ENCODE data around the gene DNAAF9. TPM values are rescaled to one million over a fixed set of nuclear protein-coding genes. Genes with fewer than 3 reads are reported as not detected.

DNAAF9 gene
- total RNA-seq: 8.4 and 11.6 TPM in 2 replicates

DNA sequence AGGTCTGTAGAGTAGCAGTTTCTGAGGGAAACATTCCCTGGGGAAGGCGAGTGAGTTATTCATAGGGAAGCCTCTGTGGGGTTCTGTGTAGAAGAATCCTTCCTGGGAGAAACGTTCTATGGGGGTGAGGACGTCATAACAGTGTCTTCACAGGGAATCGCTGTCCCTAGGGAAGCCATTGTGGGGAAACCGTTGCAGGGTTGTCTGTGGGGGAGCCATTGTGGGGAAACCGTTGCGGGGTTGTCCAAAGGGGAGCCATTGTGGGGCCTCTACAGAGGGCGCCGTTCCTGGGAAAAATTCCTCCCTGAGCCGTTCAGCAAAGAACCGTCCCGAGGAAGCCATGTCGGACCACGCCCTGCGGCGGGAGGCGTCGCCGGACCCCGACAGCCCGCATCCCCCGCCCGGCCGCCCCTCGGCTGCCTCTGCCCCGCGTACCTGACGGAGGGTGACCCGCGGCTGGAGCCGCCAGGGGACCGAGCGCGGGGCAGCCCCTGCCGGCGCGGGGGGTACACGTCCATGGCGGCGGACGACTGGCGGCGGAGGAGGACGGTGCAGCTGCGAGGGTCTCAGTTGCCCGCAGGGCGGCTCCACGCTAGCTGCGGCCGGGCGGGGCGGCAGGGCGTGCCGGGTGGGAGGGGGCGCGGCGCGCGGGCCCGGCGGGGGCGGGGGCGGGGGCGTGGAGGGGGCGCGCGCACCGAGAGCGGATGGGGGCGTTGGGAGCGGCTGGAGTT is at the start of gene DNAAF9:
Gene DNAAF9, minus strand, starts transcription at position 630 of the 731 bp plus-strand sequence. Its CDS starts 112 bp downstream, at position 518.

Other genes with a start within 250 kb of the DNAAF9 start
- 16.2 and 18.5 TPM in 2 replicates for gene FASTKD5, start 247.8 kb downstream of the DNAAF9 start, total RNA-seq
- 2.1 and 2.9 TPM in 2 replicates for gene UBOX5, start 247.8 kb downstream of the DNAAF9 start, total RNA-seq
- 1.4 and 2.3 TPM in 2 replicates for gene LZTS3, start 234.1 kb downstream of the DNAAF9 start, total RNA-seq
- 26.3 and 50.0 TPM in 2 replicates for gene DDRGK1, start 203.0 kb downstream of the DNAAF9 start, total RNA-seq
- 37.2 and 53.3 TPM in 2 replicates for gene ITPA, start 198.2 kb downstream of the DNAAF9 start, total RNA-seq
- 1.9 and 2.0 TPM in 2 replicates for gene SLC4A11, start 168.5 kb downstream of the DNAAF9 start, total RNA-seq
- gene ATRN, start 63.3 kb upstream of the DNAAF9 start, total RNA-seq: 29.9 and 31.5 TPM in 2 replicates

Measured in epithelial cell of umbilical artery (primary cell).